HCT116 (cell line): ENCODE data around the gene BPIFB3. TPM values are rescaled to one million over a fixed set of nuclear protein-coding genes. Genes with fewer than 3 reads are reported as not detected.

ENCODE experiments used
- ATAC-seq: fragments of 200-7000 bp; cut with Tn5 transposase; 2 replicates; pipeline ENCODE4 v1.9.1; 2020; ENCODE audit warnings: mild to moderate bottlenecking, moderate library complexity
- BruUV-seq: library from RNA; stranded (reverse); fragments of 400-500 nt; replicated peaks from 2 replicates; lab custom pipeline; 2021; lab: Mats Ljungman, UMichigan
- CTCF ChIA-PET: fragments of 300-600 bp; sonication (Branson Sonifier 250); formaldehyde crosslinking; loops from one replicate; lab custom pipeline; 2021; ENCODE audit warnings: antibody characterized with exemption; lab: Charles Lee
- POLR2A ChIA-PET: fragments of 300-600, 350-600 bp; sonication (Branson Sonifier 250); formaldehyde crosslinking; loops from one replicate; lab custom pipeline; 2021; ENCODE audit warnings: antibody characterized with exemption; lab: Charles Lee
- RAD21 ChIA-PET, 2 experiments: fragments of 300-600 bp; sonication (Branson Sonifier 250); formaldehyde crosslinking; loops; one replicate each; lab custom pipeline; 2023; ENCODE audit warnings: low total read pairs in 2 of 2; ENCODE audit not compliant: uncharacterized antibody in 2 of 2, unreplicated experiment in 2 of 2, low non-redundant PET in 1 of 2; lab: Charles Lee
- DNase-seq: peaks from one replicate; pipeline ENCODE4 v3.0.0-alpha.2; 2010; ENCODE audit warnings: low read depth, low spot score
- H2AFZ ChIP-seq: fragments of 200-600 bp; shearing (Covaris generic), sonication (generic); 2 replicates; pipeline ENCODE4 v1.6.1; 2017; ENCODE audit warnings: low read depth, mixed run types, mixed read lengths, antibody characterized with exemption, low read length; ENCODE audit not compliant: poor library complexity, severe bottlenecking
- H3K27ac ChIP-seq: 2 replicates; pipeline ENCODE4 v1.5.1; 2012; ENCODE audit warnings: low read depth, low read length
- H3K27me3 ChIP-seq: fragments of 200-600 bp; sonication (generic); 2 replicates; pipeline ENCODE4 v1.6.1; 2016; ENCODE audit warnings: mixed run types, low read length, mixed read lengths; ENCODE audit not compliant: insufficient read depth
- H3K36me3 ChIP-seq, 2 experiments: fragments of 200-500 bp in 1 of 2; fragments of 200-600 bp in 1 of 2; sonication (Bioruptor generic) in 1 of 2; sonication (generic) in 1 of 2; 2 replicates each; pipeline versions ENCODE4 v1.5.1 to v1.6.1; 2014 to 2016; ENCODE audit warnings: low read length in 2 of 2, inconsistent platforms in 1 of 2, mixed read lengths in 1 of 2, mixed run types in 1 of 2; ENCODE audit not compliant: insufficient read depth in 2 of 2, control insufficient read depth in 1 of 2
- H3K4me1 ChIP-seq, 2 experiments: fragments of 200-600 bp in 1 of 2; sonication (generic) in 1 of 2; 2 replicates each; pipeline versions ENCODE4 v1.5.1 to v1.6.1; 2012 to 2017; ENCODE audit warnings: low read length in 2 of 2, inconsistent platforms in 1 of 2, mild to moderate bottlenecking in 1 of 2, mixed read lengths in 1 of 2, mixed run types in 1 of 2, moderate library complexity in 1 of 2; ENCODE audit not compliant: insufficient read depth in 2 of 2, control insufficient read depth in 1 of 2
- H3K4me2 ChIP-seq: fragments of 200-600 bp; sonication (generic); 2 replicates; pipeline ENCODE4 v1.6.1; 2017; ENCODE audit warnings: mixed run types, low read length, mixed read lengths
- H3K4me3 ChIP-seq, 2 experiments: fragments of 200-600 bp in 1 of 2; sonication (generic) in 1 of 2; replicated peaks in 1 of 2; 2 replicates each; pipeline ENCODE4 v1.5.1; 2011 to 2016; ENCODE audit warnings: low read length in 2 of 2, control low read depth in 1 of 2, low read depth in 1 of 2, mild to moderate bottlenecking in 1 of 2, mixed read lengths in 1 of 2, mixed run types in 1 of 2
- H3K79me2 ChIP-seq: fragments of 200-600 bp; sonication (generic); 2 replicates; pipeline ENCODE4 v1.6.1; 2017; ENCODE audit warnings: mild to moderate bottlenecking, mixed run types, low read length, moderate library complexity, mixed read lengths; ENCODE audit not compliant: insufficient read depth
- H3K9ac ChIP-seq: fragments of 200-600 bp; sonication (generic); 2 replicates; pipeline ENCODE4 v1.6.1; 2016; ENCODE audit warnings: low read length, mixed read lengths
- H3K9me2 ChIP-seq: fragments of 200-600 bp; sonication (generic), shearing (Covaris generic); 2 replicates; pipeline ENCODE4 v1.6.1; 2017; ENCODE audit warnings: mixed run types, mild to moderate bottlenecking, moderate library complexity; ENCODE audit not compliant: insufficient read depth
- H3K9me3 ChIP-seq, 2 experiments: fragments of 200-500 bp in 1 of 2; fragments of 200-600 bp in 1 of 2; sonication (Bioruptor generic) in 1 of 2; sonication (generic) in 1 of 2; 2 replicates each; pipeline ENCODE4 v1.6.1; 2014 to 2017; ENCODE audit warnings: low read length in 2 of 2, mixed read lengths in 2 of 2, inconsistent platforms in 1 of 2, low read depth in 1 of 2, mild to moderate bottlenecking in 1 of 2, mixed run types in 1 of 2, moderate library complexity in 1 of 2; ENCODE audit not compliant: control insufficient read depth in 1 of 2, insufficient read depth in 1 of 2
- H4K20me1 ChIP-seq: fragments of 200-600 bp; sonication (generic), shearing (Covaris generic); 2 replicates; pipeline ENCODE4 v1.6.1; 2017; ENCODE audit warnings: mixed run types, mild to moderate bottlenecking, moderate library complexity; ENCODE audit not compliant: insufficient read depth
- CBX3 ChIP-seq: IDR thresholded peaks from 2 replicates; pipeline ENCODE4 v1.6.1; 2012; ENCODE audit warnings: low read depth
- CEBPB ChIP-seq: IDR thresholded peaks from 2 replicates; pipeline ENCODE4 v1.6.1; 2012; ENCODE audit warnings: low read depth
- CTCF ChIP-seq, 3 experiments: fragments of 200-600 bp in 1 of 3; sonication (generic) in 1 of 3; IDR thresholded peaks in 2 of 3; conservative IDR thresholded peaks in 1 of 3; 2 replicates each; pipeline ENCODE4 v1.5.1; 2012 to 2017; ENCODE audit warnings: low read depth in 2 of 3, low read length in 2 of 3, antibody characterized with exemption in 1 of 3, borderline replicate concordance in 1 of 3, control low read depth in 1 of 3, mild to moderate bottlenecking in 1 of 3, mixed read lengths in 1 of 3, mixed run types in 1 of 3, moderate library complexity in 1 of 3; ENCODE audit not compliant: insufficient read depth in 1 of 3
- EGR1 ChIP-seq: IDR thresholded peaks from 2 replicates; pipeline ENCODE4 v1.6.1; 2012; ENCODE audit warnings: low read depth
- ELF1 ChIP-seq: IDR thresholded peaks from 2 replicates; pipeline ENCODE4 v1.6.1; 2012; ENCODE audit warnings: low read depth, borderline replicate concordance
- EZH2 ChIP-seq: fragments of 200-600 bp; sonication (generic); IDR thresholded peaks from 2 replicates; pipeline ENCODE4 v1.6.1; 2017; ENCODE audit warnings: antibody characterized with exemption, mixed run types
- EZH2phosphoT487 ChIP-seq: fragments of 200-600 bp; IDR thresholded peaks from 2 replicates; pipeline ENCODE4 v1.6.1; 2018; ENCODE audit warnings: antibody characterized with exemption, borderline replicate concordance
- FOSL1 ChIP-seq: IDR thresholded peaks from 2 replicates; pipeline ENCODE4 v1.6.1; 2012; ENCODE audit warnings: low read depth
- POLR2AphosphoS5 ChIP-seq: IDR thresholded peaks from 2 replicates; pipeline ENCODE4 v1.6.1; 2011; ENCODE audit warnings: mild to moderate bottlenecking, low read depth, low read length, moderate library complexity
- RAD21 ChIP-seq: IDR thresholded peaks from 2 replicates; pipeline ENCODE4 v1.6.1; 2012; ENCODE audit warnings: low read depth, mild to moderate bottlenecking
- SP1 ChIP-seq: IDR thresholded peaks from 2 replicates; pipeline ENCODE4 v1.6.1; 2012; ENCODE audit warnings: low read depth
- SRF ChIP-seq: IDR thresholded peaks from 2 replicates; pipeline ENCODE4 v1.6.1; 2012; ENCODE audit warnings: low read depth
- TCF7L2 ChIP-seq: IDR thresholded peaks from 2 replicates; pipeline ENCODE4 v1.7.0; 2011; ENCODE audit warnings: borderline replicate concordance, inconsistent platforms; ENCODE audit not compliant: insufficient read depth, insufficient read length; ENCODE audit errors: extremely low read depth
- YY1 ChIP-seq: IDR thresholded peaks from 2 replicates; pipeline ENCODE4 v1.6.1; 2011; ENCODE audit warnings: low read length, low read depth, moderate library complexity, mild to moderate bottlenecking; ENCODE audit not compliant: insufficient replicate concordance; ENCODE audit errors: extremely low read depth
- ZFX ChIP-seq: fragments of 450-650 bp; IDR thresholded peaks from 2 replicates; pipeline ENCODE4 v1.6.1; 2017
- ZNF274 ChIP-seq: fragments of 200-500 bp; sonication (Bioruptor generic); IDR thresholded peaks from 2 replicates; pipeline ENCODE4 v1.6.1; 2014; ENCODE audit warnings: mild to moderate bottlenecking, low read depth, low read length, inconsistent platforms
- intact Hi-C: fragments of 100-400 bp; cut with micrococcal nuclease; formaldehyde crosslinking; loops from 2 replicates; pipeline ENCODE4 v1.10.0; 2022
- total RNA-seq: library from RNA; stranded (reverse); gene quantifications from one replicate; pipeline ENCODE4 v1.2.1, GENCODE V29; 2021; ENCODE audit not compliant: unreplicated experiment
- TF ChIP-seq, protein P1 (sequence below): IDR thresholded peaks from 2 replicates; pipeline ENCODE4 v1.6.1; 2012

BPIFB3 gene
- total RNA-seq, 1 experiment from 2014 or later, result not detected

DNA sequence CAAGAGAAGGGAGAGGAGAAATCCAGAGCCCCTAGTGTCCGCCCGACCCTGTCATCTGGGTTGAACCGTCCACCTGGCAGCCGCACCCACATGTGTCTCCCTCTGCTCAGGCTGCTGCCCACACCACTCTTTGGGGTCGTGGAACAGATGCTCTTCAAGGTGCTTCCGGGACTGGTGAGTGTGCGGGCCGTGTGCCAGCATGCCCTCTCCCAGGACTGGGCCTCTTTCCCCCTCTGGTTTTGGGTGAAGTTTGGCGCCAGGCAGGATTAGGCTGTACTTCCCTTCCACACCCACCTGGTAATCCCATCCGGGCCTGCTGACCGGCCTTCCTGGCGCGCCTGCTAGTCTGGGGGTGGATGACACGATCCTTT is 7.9 kb downstream of the BPIFB3 start:
- intact Hi-C loops, result no loop called here
- no peak overlapping the region for H3K9ac ChIP-seq
- H3K4me3 ChIP-seq, result no peak overlapping the region
- ChIA-PET CTCF (no interaction called here), POLR2A (no interaction called here), RAD21 (no interaction called here)
- no peak overlapping the region for H3K4me2 ChIP-seq
- no peaks in the 10 kb centered on the region for H3K27me3 ChIP-seq
- no peaks in the 10 kb centered on the region for H3K4me1 ChIP-seq
- TF ChIP-seq YY1, result no peak
- TF ChIP-seq, protein P1, sequence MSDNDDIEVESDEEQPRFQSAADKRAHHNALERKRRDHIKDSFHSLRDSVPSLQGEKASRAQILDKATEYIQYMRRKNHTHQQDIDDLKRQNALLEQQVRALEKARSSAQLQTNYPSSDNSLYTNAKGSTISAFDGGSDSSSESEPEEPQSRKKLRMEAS, result no peak
- H3K36me3 ChIP-seq, result no peaks in the 10 kb centered on the region
- no TSS peak for BruUV-seq
- H3K79me2 ChIP-seq, result no peaks in the 10 kb centered on the region
- no peaks in the 10 kb centered on the region for H4K20me1 ChIP-seq
- H3K27ac ChIP-seq, result no peak overlapping the region
- no peaks in the 10 kb centered on the region for H3K9me2 ChIP-seq
- H3K9me3 ChIP-seq, result no peaks in the 10 kb centered on the region
- no peak overlapping the region for H2AFZ ChIP-seq
- DNase-seq (no peak), ATAC-seq (no peak)

- no peaks in the 10 kb centered on the region for H3K4me1 ChIP-seq
- H3K27me3 ChIP-seq, result no peaks in the 10 kb centered on the region
- no peak overlapping the region for H3K9ac ChIP-seq
- CTCF ChIA-PET, result no interaction called here
- H3K36me3 ChIP-seq, result no peaks in the 10 kb centered on the region
- BruUV-seq, result no TSS peak
- DNase-seq (no peak), ATAC-seq (no peak)
- no peaks in the 10 kb centered on the region for H3K79me2 ChIP-seq
- no peaks in the 10 kb centered on the region for H4K20me1 ChIP-seq
- no peak overlapping the region for H3K27ac ChIP-seq
- H3K9me3 ChIP-seq, result no peaks in the 10 kb centered on the region
- no peak overlapping the region for H2AFZ ChIP-seq
- RAD21 ChIA-PET, result no interaction called here
- no peak overlapping the region for H3K4me2 ChIP-seq
- no peak overlapping the region for H3K4me3 ChIP-seq
- POLR2A ChIA-PET, result no interaction called here
- H3K9me2 ChIP-seq, result no peaks in the 10 kb centered on the region
- intact Hi-C loops, result no loop called here
- TF ChIP-seq YY1 (no peak), ELF1 (no peak), TCF7L2 (no peak), SP1 (no peak), RAD21 (no peak), EZH2phosphoT487 (no peak), POLR2AphosphoS5 (no peak), CBX3 (no peak), CEBPB (no peak), FOSL1 (no peak), SRF (no peak), ZNF274 (no peak), CTCF (IDR thresholded peaks at IDR 0.05 in 2 of 3, conservative IDR thresholded peaks at IDR 0.05 in 1 of 3; ENCODE audit: borderline replicate concordance in 1 of 3, insufficient read depth in 1 of 3, low read depth in 2 of 3, low read length in 2 of 3) (no peak), ZFX (no peak), EGR1 (no peak), EZH2 (no peak)
Measured at GRCh38 chr20:33062105-33062824, 8.6 kb downstream of the BPIFB3 start.
